ENCODE data around the gene SRMS. TPM values are rescaled to one million over a fixed set of nuclear protein-coding genes. Genes with fewer than 3 reads are reported as not detected.

The SRMS gene
- total RNA-seq, 2 donors from 2014 or later: 0.32 to 0.49 TPM

DNA sequence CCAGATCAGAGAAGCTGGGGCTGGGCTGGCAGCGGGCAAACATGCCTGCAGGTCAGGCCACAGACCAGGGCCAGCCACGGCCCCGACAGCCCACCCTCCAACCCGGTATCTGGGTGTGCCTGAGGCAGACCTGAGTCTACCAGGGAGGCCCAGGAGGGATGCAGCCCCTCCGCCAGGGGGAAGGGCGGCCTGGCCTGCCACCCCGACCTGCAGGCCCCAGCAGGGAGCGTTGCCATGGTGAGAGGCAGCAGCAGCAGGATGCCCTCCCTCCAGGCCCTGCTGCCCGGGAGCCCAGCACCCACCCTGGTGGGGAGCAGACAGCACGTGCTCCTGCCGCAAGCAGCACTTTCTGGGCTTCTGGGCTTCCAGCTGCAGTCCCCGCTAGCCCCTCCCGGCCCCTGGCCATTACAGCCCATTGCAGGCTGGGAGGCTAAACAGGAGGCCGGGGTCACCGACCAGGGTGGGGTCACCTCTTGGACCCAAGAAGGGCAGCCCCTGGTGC is 44.8 kb downstream of the SRMS start:
- H3K27ac ChIP-seq: no peak overlapping the region
- intact Hi-C loops (cut with DNase I): no loop called here
- peaks cover 36% of the 10 kb centered on the region for H3K27me3 ChIP-seq
- H3K36me3 ChIP-seq: no peaks in the 10 kb centered on the region
- H3K4me1 ChIP-seq: no peaks in the 10 kb centered on the region
- H3K4me3 ChIP-seq: no peak overlapping the region
- DNase-seq: no peak
- TF ChIP-seq, protein P1, sequence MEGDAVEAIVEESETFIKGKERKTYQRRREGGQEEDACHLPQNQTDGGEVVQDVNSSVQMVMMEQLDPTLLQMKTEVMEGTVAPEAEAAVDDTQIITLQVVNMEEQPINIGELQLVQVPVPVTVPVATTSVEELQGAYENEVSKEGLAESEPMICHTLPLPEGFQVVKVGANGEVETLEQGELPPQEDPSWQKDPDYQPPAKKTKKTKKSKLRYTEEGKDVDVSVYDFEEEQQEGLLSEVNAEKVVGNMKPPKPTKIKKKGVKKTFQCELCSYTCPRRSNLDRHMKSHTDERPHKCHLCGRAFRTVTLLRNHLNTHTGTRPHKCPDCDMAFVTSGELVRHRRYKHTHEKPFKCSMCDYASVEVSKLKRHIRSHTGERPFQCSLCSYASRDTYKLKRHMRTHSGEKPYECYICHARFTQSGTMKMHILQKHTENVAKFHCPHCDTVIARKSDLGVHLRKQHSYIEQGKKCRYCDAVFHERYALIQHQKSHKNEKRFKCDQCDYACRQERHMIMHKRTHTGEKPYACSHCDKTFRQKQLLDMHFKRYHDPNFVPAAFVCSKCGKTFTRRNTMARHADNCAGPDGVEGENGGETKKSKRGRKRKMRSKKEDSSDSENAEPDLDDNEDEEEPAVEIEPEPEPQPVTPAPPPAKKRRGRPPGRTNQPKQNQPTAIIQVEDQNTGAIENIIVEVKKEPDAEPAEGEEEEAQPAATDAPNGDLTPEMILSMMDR (IDR thresholded peaks at IDR 0.05): no peak
- H3K9ac ChIP-seq (ENCODE audit: low read depth in 2 of 2, low read length in 2 of 2): no peak overlapping the region
- H3K9me3 ChIP-seq: no peaks in the 10 kb centered on the region

DNA sequence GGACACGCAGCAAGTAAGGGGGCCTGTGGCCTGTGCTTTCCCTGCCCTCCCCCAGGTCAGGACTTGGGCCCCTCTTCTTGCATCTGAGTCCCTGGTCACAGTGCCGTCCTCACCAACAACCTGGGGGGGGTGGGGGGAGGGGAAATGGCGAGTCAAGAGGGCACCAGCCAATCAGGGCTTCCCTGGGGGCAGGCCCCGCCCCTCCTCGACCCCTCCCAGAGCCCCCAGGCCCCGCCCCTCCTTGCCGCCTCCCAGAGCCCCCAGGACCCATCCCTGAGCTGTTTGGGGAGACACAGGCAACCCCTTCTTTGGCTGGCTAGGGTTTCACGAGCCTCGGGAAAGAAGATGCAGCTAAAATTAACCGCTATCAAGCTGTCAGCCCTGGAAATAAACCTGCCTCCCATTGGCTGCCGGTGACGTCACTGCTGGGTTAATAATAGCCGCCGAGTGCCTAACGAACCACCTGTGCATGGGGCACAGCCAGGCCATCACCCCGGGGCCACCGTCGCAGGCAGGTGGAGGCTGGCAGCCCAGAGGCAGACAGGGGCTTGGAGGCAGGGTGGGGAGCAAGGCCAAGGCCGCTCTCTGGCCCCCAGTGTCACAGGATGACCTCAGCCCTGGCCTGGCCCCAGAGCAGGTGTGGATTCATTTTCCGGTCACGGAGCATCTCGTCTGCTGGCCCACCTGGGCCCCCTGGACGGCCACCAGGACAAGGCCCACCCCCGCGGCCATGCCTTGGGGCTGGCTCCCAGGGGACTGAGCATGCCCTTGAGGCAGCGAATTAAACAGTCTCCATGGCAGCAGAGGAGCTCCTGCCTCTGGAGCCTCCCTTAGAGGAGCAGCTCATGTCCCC is 45.5 kb downstream of the SRMS start:
- H3K27me3 ChIP-seq: peaks cover 42% of the 10 kb centered on the region
- no peak for DNase-seq
- no peak overlapping the region for H3K4me3 ChIP-seq
- intact Hi-C loops (cut with DNase I): no loop called here
- H3K9me3 ChIP-seq: no peaks in the 10 kb centered on the region
- TF ChIP-seq, protein P1 (IDR thresholded peaks at IDR 0.05): no peak
- no peak overlapping the region for H3K9ac ChIP-seq (ENCODE audit: low read depth in 2 of 2, low read length in 2 of 2)
- no peak overlapping the region for H3K27ac ChIP-seq
- H3K36me3 ChIP-seq: no peaks in the 10 kb centered on the region
- H3K4me1 ChIP-seq: no peaks in the 10 kb centered on the region

DNA sequence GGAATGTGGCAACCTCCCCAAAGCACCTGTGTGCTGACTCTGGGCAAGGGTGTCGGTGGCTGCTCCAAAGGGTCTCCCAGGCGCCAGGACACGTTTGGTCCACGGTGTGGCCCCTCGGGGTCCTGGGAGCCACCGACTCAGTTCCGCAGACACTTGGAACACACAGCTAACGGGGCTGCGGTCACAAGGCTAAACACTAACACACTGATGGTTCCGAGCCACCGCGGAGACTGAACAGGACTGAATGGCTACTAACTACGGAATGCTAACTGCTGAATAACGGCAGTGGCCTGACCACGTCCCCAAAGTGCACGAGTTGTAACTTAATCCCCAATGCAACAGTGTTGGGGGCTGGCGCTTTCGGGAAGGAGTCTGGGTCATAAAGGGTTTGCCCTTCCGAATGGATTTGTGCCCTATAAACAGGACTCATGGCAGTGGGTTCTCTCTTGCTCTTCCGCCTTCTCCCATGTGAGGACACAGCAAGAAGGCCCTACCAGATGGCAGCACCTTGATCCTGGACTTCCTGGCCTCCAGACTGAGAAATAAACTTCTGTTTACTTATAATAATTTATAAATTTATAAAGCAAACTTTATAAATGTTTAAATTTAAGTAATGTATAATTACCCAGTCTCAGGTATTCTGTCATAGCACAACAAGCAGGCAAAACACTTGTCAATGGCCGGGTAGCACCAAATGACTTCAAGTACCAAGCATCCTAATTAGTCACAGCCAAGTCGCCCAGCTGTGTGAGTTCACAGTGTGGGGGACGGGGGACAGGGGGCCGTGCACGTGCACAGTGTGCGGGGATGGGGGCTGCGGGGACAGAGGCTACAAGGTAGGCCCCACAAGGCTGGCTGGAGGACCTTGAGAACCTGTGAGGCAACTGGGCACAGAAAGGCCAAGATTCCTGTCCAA is 46.4 kb downstream of the SRMS start:
- Histone ChIP-seq H3K27ac (no peak overlapping the region), H3K27me3 (peaks cover 49% of the 10 kb centered on the region), H3K9me3 (no peaks in the 10 kb centered on the region), H3K9ac (ENCODE audit: low read depth in 2 of 2, low read length in 2 of 2) (no peak overlapping the region), H3K36me3 (no peaks in the 10 kb centered on the region), H3K4me3 (no peak overlapping the region), H3K4me1 (peaks cover 3% of the 10 kb centered on the region)
- DNase-seq: no peak
- TF ChIP-seq, protein P1 (IDR thresholded peaks at IDR 0.05): no peak
- intact Hi-C loops (cut with DNase I): no loop called here

DNA sequence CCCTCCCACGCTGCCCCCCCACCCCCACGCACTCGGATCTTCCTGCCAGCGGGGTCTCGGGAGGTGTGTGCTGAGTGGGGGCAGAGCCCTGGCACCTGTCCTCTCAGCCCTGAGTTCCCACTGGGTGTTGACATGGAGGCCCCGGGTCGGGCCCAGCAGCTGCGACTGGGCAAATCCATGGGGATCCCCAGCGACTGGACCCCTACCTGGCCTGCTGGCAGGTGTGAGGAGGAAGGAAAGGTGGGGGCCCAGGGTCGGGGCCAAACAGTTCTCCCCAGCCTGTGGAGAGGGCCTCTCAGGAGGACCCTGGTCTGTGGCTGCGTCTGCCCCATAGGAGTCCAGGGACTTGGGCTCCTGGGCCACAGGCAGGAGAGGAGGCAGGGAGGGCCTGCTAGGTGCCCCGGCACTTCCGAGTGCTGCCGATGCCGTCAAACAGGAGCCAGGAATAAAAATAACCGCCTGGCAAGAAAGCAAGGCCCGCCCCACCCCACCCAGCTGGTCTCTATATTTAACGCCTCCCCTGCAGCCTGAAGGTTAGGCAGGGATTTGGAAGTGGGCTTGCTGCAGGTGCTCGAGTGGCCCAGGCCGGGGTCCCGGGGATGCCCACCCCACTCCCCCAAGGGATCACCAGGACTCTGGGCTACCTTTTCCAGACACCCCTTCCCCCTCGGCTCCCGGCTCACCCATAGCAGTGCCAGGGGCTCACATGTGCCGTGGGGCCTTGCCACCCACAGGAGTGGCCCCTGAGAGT is 47.2 kb downstream of the SRMS start:
- DNase-seq: no peak

More for the DNA sequence above, 47.2 kb downstream of the SRMS start:
- Histone ChIP-seq H3K4me1 (peaks cover 3% of the 10 kb centered on the region), H3K27ac (no peak overlapping the region), H3K27me3 (peaks cover 49% of the 10 kb centered on the region), H3K9me3 (no peaks in the 10 kb centered on the region), H3K4me3 (no peak overlapping the region), H3K9ac (ENCODE audit: low read depth in 2 of 2, low read length in 2 of 2) (no peak overlapping the region), H3K36me3 (no peaks in the 10 kb centered on the region)
- intact Hi-C loops (cut with DNase I): no loop called here
- TF ChIP-seq, protein P1 (IDR thresholded peaks at IDR 0.05): no peak
